ENCODE measurements around the gene ITGA3. TPM values are rescaled to one million over a fixed set of nuclear protein-coding genes. Genes with fewer than 3 reads are reported as not detected.

The ITGA3 gene
- total and polyA plus RNA-seq, 3 donors from 2014 or later = 20.0 to 30.7 (median 24.2) TPM

DNA sequence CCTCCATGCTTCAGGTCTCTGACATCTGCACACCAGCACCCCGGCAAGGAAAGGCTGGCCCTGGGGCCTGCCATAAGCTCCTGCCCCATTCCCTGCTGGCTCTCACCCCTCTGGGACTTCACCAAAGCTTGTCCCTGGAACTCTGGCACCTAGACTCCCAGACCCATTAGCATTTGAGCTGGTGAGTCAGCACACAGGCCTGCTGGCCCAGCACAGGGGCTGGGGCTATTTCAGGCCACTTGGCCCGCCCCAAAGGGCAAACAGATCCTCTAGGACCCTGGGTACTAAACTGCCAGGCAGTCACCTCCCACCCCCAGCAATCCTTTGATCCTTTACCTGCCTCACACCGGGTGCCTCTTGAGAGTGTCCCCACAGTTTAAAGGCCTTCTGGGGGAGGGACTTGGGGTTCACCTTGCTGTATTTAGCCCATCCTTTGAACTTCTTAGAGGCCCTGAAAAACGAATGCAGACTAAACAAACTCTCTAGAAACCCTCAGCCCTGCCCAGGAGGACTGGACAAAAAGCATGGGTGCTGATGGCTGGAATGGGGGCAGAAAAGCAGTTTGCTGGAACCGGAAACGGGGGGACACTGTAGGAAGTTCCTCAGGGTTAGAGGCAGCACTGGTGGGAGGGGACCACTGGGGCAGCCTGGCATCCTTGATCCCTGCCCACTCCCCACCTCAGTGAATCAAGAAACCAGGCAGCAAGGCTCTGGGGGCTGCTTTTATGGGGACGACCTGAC, 77.3 kb downstream of the ITGA3 start:
- no peaks in the 10 kb centered on the region for H3K36me3 ChIP-seq (ENCODE audit: low read depth, missing control alignments)
- no peak for TF ChIP-seq POLR2A (IDR thresholded peaks at IDR 0.05)
- TF ChIP-seq, protein P1, sequence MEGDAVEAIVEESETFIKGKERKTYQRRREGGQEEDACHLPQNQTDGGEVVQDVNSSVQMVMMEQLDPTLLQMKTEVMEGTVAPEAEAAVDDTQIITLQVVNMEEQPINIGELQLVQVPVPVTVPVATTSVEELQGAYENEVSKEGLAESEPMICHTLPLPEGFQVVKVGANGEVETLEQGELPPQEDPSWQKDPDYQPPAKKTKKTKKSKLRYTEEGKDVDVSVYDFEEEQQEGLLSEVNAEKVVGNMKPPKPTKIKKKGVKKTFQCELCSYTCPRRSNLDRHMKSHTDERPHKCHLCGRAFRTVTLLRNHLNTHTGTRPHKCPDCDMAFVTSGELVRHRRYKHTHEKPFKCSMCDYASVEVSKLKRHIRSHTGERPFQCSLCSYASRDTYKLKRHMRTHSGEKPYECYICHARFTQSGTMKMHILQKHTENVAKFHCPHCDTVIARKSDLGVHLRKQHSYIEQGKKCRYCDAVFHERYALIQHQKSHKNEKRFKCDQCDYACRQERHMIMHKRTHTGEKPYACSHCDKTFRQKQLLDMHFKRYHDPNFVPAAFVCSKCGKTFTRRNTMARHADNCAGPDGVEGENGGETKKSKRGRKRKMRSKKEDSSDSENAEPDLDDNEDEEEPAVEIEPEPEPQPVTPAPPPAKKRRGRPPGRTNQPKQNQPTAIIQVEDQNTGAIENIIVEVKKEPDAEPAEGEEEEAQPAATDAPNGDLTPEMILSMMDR (IDR thresholded peaks at IDR 0.05) = no peak

DNA sequence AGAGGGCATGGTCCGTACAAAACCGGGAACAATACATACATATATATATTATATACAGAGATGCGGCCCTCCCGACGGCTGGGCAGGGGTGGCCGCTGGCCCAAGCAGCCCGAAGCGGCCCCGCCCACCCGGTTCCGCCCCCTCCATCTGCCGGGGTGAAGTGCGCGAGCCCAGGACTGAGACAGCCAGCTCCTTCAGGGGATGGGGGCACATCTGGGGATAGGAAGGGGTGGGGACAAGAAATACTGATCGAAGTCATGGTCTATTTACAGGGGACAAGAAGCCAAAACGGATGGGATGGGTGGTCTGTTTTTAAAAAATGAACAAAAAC, 77.8 kb downstream of the ITGA3 start:
- Histone ChIP-seq H3K27me3 (no peaks in the 10 kb centered on the region), H3K36me3 (ENCODE audit: low read depth, missing control alignments) (no peaks in the 10 kb centered on the region), H3K27ac (no peak overlapping the region), H3K9me3 (no peaks in the 10 kb centered on the region), H3K4me1 (peaks cover 14% of the 10 kb centered on the region), H3K4me3 (no peak overlapping the region)
- WGBS, 2 donors = 44 to 48% methylated on average over 14 to 16 of the region's 16 CpGs
- intact Hi-C loops (cut with DNase I; ENCODE audit: low total_unique reads) = no loop called here
- DNase-seq = no peak
- no peak for TF ChIP-seq POLR2A (IDR thresholded peaks at IDR 0.05)
- TF ChIP-seq, protein P1 (IDR thresholded peaks at IDR 0.05) = no peak

More for the DNA sequence above, 77.3 kb downstream of the ITGA3 start:
- intact Hi-C loops (cut with DNase I; ENCODE audit: low total_unique reads) = no loop called here
- no peak for DNase-seq
- no peak overlapping the region for H3K4me3 ChIP-seq
- peak overlapping the region in 1 of 2 donors; percentile 30 for H3K27ac ChIP-seq
- H3K27me3 ChIP-seq = no peaks in the 10 kb centered on the region
- no peaks in the 10 kb centered on the region for H3K9me3 ChIP-seq
- 46 to 68% methylated on average over 4 to 7 of the region's 7 CpGs for WGBS, 2 donors
- H3K4me1 ChIP-seq = peaks cover 16% of the 10 kb centered on the region

DNA sequence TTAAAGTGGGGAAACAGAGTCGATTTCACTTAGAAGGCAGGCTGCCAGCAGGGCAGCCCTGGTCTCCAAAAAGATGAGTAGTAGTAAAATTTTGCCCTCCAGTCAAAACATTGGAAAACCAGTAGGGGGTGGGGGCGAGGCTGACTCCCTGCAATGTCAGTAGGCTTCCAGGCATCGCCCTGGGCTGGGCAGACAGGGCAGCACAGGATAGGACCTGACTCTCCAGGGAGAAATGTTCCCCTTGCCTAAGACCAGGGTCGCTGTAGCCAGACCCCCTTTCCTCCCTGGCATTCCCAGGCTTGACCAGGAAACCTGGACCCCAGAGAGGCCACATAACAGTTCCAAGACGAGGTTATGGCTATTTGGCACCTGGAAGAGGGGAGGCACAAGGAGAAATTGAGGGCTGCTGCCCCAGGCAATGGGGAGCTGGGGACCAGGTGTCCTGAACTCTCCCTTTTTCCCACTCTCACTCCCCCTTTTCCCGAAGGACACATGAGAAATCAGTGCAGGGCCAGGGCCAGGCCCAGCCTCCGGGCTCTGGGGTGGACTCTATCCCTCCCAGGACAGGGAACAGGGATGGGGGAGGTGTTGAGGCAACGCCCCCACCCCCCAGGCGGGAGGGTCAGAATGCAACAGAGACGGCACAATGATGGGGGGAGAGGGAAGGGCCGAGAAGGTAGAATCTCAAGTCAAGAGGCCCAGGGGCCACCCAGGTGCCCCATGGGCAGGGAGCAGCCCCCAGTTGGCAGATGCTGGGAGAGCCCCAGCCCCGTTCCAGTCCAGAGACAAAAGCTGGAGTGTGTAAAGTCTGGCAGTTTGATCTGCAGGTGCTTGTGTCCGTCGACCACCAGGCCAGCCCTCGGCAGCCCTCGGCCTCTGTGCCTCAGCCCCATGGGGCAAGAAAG, 78.5 kb downstream of the ITGA3 start:
- no peak overlapping the region for H3K4me3 ChIP-seq
- WGBS, 2 donors = 64 to 78% methylated on average over 14 to 16 of the region's 16 CpGs
- no peaks in the 10 kb centered on the region for H3K27me3 ChIP-seq
- H3K27ac ChIP-seq = peak overlapping the region in 1 of 2 donors; percentile 19
- no peaks in the 10 kb centered on the region for H3K36me3 ChIP-seq (ENCODE audit: low read depth, missing control alignments)
- no peak for DNase-seq
- intact Hi-C loops (cut with DNase I; ENCODE audit: low total_unique reads) = no loop called here
- TF ChIP-seq, protein P1 (IDR thresholded peaks at IDR 0.05) = peak in 1 of 3 experiments; percentile 4
- no peak for TF ChIP-seq POLR2A (IDR thresholded peaks at IDR 0.05)
- H3K4me1 ChIP-seq = peaks cover 7% of the 10 kb centered on the region
- no peaks in the 10 kb centered on the region for H3K9me3 ChIP-seq

DNA sequence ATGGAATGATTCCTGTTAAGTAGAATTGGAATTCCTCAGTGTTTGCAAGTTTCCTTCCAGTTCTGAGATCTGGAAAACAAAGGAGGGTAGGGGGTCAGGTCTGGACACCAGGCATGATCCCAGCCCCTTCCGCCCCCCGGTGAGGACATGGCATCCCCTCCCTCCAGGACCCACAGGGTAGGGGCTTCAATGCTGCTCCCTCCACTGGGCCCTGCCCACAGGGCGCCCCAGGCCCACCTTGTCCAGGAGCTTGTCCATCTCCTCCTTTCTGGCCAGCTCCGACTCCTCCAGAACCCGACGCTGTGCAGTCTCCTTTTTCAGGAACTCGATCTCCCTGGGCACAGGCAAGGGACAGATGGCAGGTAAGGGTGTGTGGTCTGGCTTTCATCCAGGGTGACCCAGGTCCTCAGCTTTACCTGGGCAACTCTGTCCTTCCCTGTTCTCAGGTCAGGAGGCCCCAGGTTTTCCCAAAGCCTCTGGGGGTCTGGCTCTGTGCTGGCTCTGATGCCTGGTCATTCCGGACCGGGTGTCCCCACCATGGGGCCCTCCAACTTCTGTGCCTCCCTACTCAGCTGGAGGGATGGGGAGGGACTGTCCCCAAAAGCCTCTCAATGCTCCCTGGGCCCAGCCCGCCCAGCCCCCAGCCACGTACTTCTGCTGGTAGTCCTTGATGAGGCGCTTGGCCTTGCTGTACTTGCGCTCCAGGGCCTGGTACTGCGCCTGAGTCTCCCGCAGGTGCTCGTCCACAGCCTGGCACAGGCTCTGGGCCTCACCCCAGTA, 79.6 kb downstream of the ITGA3 start:
- peaks cover 6% of the 10 kb centered on the region for H3K4me1 ChIP-seq
- WGBS, 2 donors = 86 to 89% methylated on average over 14 to 16 of the region's 16 CpGs
- no peaks in the 10 kb centered on the region for H3K27me3 ChIP-seq
- H3K27ac ChIP-seq = no peak overlapping the region
- no peaks in the 10 kb centered on the region for H3K36me3 ChIP-seq (ENCODE audit: low read depth, missing control alignments)
- intact Hi-C loops (cut with DNase I; ENCODE audit: low total_unique reads) = no loop called here
- no peak overlapping the region for H3K4me3 ChIP-seq
- no peaks in the 10 kb centered on the region for H3K9me3 ChIP-seq
- TF ChIP-seq, protein P1 (IDR thresholded peaks at IDR 0.05) = no peak
- DNase-seq = no peak

Data from testis (tissue), 3 donors.